Germinal center (tissue), 1 donor: ENCODE data around the gene EYA4.

ENCODE experiments used
- DNase-seq: peaks from one replicate; pipeline ENCODE4 v3.0.0; 2012; ENCODE audit warnings: mixed read lengths, low spot score

Gene EYA4

GRCh38 chr6:133242637-133243585 lies 1.8 kb downstream of the EYA4 start:
- no peak for DNase-seq

GRCh38 chr6:133243723-133244305 lies 2.7 kb downstream of the EYA4 start:
- no peak for DNase-seq

GRCh38 chr6:133244519-133244918 lies 3.4 kb downstream of the EYA4 start:
- DNase-seq: no peak

GRCh38 chr6:133245007-133245406 lies 3.9 kb downstream of the EYA4 start:
- no peak for DNase-seq

- DNase-seq: no peak
These were observed 4.3 kb downstream of the EYA4 start for GRCh38 chr6:133245422-133245903.

GRCh38 chr6:133247581-133247980 lies 6.4 kb downstream of the EYA4 start:
- DNase-seq: no peak

GRCh38 chr6:133248241-133249001 lies 7.3 kb downstream of the EYA4 start:
- DNase-seq: no peak

- no peak for DNase-seq
These were observed 10.5 kb downstream of the EYA4 start for GRCh38 chr6:133251688-133252087.

GRCh38 chr6:133254552-133255228 lies 13.5 kb downstream of the EYA4 start:
- no peak for DNase-seq

- no peak for DNase-seq
These were observed 16.5 kb downstream of the EYA4 start for GRCh38 chr6:133257545-133258105.

- no peak for DNase-seq
These were observed 18.4 kb downstream of the EYA4 start for GRCh38 chr6:133259561-133259960.

GRCh38 chr6:133262804-133263203 lies 21.6 kb downstream of the EYA4 start:
- no peak for DNase-seq

GRCh38 chr6:133265066-133265465 lies 23.9 kb downstream of the EYA4 start:
- no peak for DNase-seq

GRCh38 chr6:133266186-133266585 lies 25.0 kb downstream of the EYA4 start:
- DNase-seq: no peak

GRCh38 chr6:133268621-133269020 lies 27.5 kb downstream of the EYA4 start:
- no peak for DNase-seq

- no peak for DNase-seq
These were observed 33.7 kb downstream of the EYA4 start for GRCh38 chr6:133274813-133275212.

GRCh38 chr6:133275213-133275612 lies 34.1 kb downstream of the EYA4 start:
- DNase-seq: no peak

- DNase-seq: no peak
These were observed 36.2 kb downstream of the EYA4 start for GRCh38 chr6:133277228-133277899.

GRCh38 chr6:133277900-133278545 lies 36.9 kb downstream of the EYA4 start:
- DNase-seq: no peak

GRCh38 chr6:133286765-133287164 lies 45.6 kb downstream of the EYA4 start:
- no peak for DNase-seq

GRCh38 chr6:133288662-133289061 lies 47.5 kb downstream of the EYA4 start:
- DNase-seq: no peak
